GM12892 (cell line): ENCODE results near the gene MMS19.
A peak's percentile ranks its signal among the peaks of the same experiment; 100 is the strongest.
"Not testable (repeated sequence)": the region's sequence is repeated elsewhere in the genome, so short reads cannot be mapped to it uniquely, and the experiment has no call there.

Experiments used
- DNase-seq: peaks from one replicate; pipeline ENCODE4 v3.0.0; 2011; ENCODE audit not compliant: insufficient read length
- FAIRE-seq: peaks from 2 replicates; lab custom pipeline; 2011; peaks lifted over from hg19 to GRCh38; lab: Jason Lieb, UNC
- POLR2A ChIP-seq: IDR thresholded peaks from 2 replicates; pipeline ENCODE4 v1.6.1; 2011; ENCODE audit warnings: low read depth, low read length, control low read depth
- POLR2AphosphoS5 ChIP-seq: IDR thresholded peaks from 2 replicates; pipeline ENCODE4 v1.6.1; 2011; ENCODE audit warnings: low read depth, low read length, control low read depth
- TAF1 ChIP-seq: IDR thresholded peaks from 2 replicates; pipeline ENCODE4 v1.6.1; 2011; ENCODE audit warnings: low read depth, mild to moderate bottlenecking, control low read depth, low read length, borderline replicate concordance

MMS19 gene

GRCh38 chr10:97494863-97495506 is 3.2 kb downstream of the MMS19 start:
- FAIRE-seq, result no peak
- no peak for DNase-seq
- no peak for TF ChIP-seq POLR2AphosphoS5
- no peak for TF ChIP-seq POLR2A
- no peak for TF ChIP-seq TAF1

GRCh38 chr10:97494151-97494550 is 4.1 kb downstream of the MMS19 start:
- FAIRE-seq (no peak), DNase-seq (no peak)
- TF ChIP-seq POLR2AphosphoS5, result no peak
- no peak for TF ChIP-seq TAF1
- no peak for TF ChIP-seq POLR2A

GRCh38 chr10:97490592-97490991 is 7.6 kb downstream of the MMS19 start:
- FAIRE-seq, result peak; percentile 36
- no peak for DNase-seq
- no peak for TF ChIP-seq POLR2AphosphoS5
- TF ChIP-seq TAF1, result no peak
- TF ChIP-seq POLR2A, result no peak

GRCh38 chr10:97485647-97486281 is 12.5 kb downstream of the MMS19 start:
- no peak for TF ChIP-seq TAF1
- no peak for TF ChIP-seq POLR2A
- TF ChIP-seq POLR2AphosphoS5, result no peak
- DNase-seq (no peak), FAIRE-seq (no peak)

GRCh38 chr10:97483921-97484320 is 14.3 kb downstream of the MMS19 start:
- no peak for FAIRE-seq
- DNase-seq, result no peak
- TF ChIP-seq POLR2AphosphoS5 (no peak), POLR2A (no peak), TAF1 (no peak)

GRCh38 chr10:97483506-97483905 is 14.7 kb downstream of the MMS19 start:
- DNase-seq (no peak), FAIRE-seq (no peak)
- TF ChIP-seq TAF1, result no peak
- TF ChIP-seq POLR2A, result no peak
- no peak for TF ChIP-seq POLR2AphosphoS5

GRCh38 chr10:97482381-97482780 is 15.8 kb downstream of the MMS19 start:
- no peak for FAIRE-seq

GRCh38 chr10:97481071-97481470 is 17.2 kb downstream of the MMS19 start:
- TF ChIP-seq POLR2A, result no peak
- no peak for TF ChIP-seq TAF1
- no peak for TF ChIP-seq POLR2AphosphoS5
- FAIRE-seq, result no peak
- no peak for DNase-seq

More at GRCh38 chr10:97482381-97482780, 15.8 kb downstream of the MMS19 start:
- no peak for DNase-seq
- no peak for TF ChIP-seq TAF1
- no peak for TF ChIP-seq POLR2AphosphoS5
- no peak for TF ChIP-seq POLR2A

- TF ChIP-seq POLR2AphosphoS5 (no peak), TAF1 (no peak), POLR2A (no peak)
- DNase-seq, result no peak
- FAIRE-seq, result no peak
These were observed 18.3 kb downstream of the MMS19 start for GRCh38 chr10:97479939-97480338.

- not testable (repeated sequence) for DNase-seq, FAIRE-seq
These were observed 18.8 kb downstream of the MMS19 start for GRCh38 chr10:97479410-97479809.

GRCh38 chr10:97475936-97476594 is 22.2 kb downstream of the MMS19 start:
- no peak for FAIRE-seq
- no peak for DNase-seq

GRCh38 chr10:97474918-97475317 is 23.3 kb downstream of the MMS19 start:
- FAIRE-seq, result no peak
- no peak for DNase-seq
- TF ChIP-seq TAF1 (no peak), POLR2A (no peak), POLR2AphosphoS5 (no peak)

More at GRCh38 chr10:97475936-97476594, 22.2 kb downstream of the MMS19 start:
- TF ChIP-seq POLR2AphosphoS5 (no peak), TAF1 (no peak), POLR2A (no peak)

GRCh38 chr10:97468781-97469180 is 29.4 kb downstream of the MMS19 start:
- not testable (repeated sequence) for FAIRE-seq, DNase-seq
